Adrenal gland (tissue), 5 donors: ENCODE data around the gene NLRP7.
"Not testable (repeated sequence)": the region's sequence is repeated elsewhere in the genome, so short reads cannot be mapped to it uniquely, and the experiment has no call there.

ENCODE experiments used
- POLR2A ChIP-seq, 2 donors: fragments of 450-650 bp; IDR thresholded peaks; one replicate each; pipeline ENCODE4 v1.6.1; 2017; ENCODE audit warnings: antibody characterized with exemption in 2 of 2, mild to moderate bottlenecking in 2 of 2, moderate library complexity in 1 of 2
- TF ChIP-seq, protein P1 (sequence below), 6 experiments: fragments of 450-650 bp in 4 of 6; fragments of 200-600 bp in 2 of 6; sonication (generic) in 1 of 6; IDR thresholded peaks; 1 replicate in 5 of 6; 2 replicates in 1 of 6; pipeline versions ENCODE4 v1.5.1 to v1.8.0; 2016 to 2021; ENCODE audit warnings: antibody characterized with exemption in 6 of 6, mild to moderate bottlenecking in 2 of 6, moderate library complexity in 1 of 6
- donor health status: DM: no; HTN: no; CAD: no.

DNA sequence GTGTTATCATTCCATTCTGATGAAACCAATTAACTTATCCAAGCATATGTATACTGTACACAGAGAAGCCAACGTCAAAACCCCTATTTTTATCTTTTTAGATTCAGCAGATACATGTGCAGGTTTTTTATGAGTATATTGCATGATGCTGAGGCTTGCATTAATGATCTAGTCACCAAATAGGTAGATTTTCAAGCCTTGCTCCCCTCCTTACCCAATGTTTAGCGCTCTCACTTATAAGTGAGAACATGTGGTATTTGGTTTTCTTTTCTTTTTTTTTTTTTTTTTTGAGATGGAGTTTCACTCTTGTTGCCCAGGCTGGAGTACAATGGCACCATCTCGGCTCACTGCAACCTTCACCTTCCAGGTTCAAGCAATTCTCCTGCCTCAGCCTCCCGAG, 43.1 kb downstream of the NLRP7 start:
- not testable (repeated sequence) for TF ChIP-seq POLR2A (IDR thresholded peaks at IDR 0.05)
- TF ChIP-seq, protein P1, sequence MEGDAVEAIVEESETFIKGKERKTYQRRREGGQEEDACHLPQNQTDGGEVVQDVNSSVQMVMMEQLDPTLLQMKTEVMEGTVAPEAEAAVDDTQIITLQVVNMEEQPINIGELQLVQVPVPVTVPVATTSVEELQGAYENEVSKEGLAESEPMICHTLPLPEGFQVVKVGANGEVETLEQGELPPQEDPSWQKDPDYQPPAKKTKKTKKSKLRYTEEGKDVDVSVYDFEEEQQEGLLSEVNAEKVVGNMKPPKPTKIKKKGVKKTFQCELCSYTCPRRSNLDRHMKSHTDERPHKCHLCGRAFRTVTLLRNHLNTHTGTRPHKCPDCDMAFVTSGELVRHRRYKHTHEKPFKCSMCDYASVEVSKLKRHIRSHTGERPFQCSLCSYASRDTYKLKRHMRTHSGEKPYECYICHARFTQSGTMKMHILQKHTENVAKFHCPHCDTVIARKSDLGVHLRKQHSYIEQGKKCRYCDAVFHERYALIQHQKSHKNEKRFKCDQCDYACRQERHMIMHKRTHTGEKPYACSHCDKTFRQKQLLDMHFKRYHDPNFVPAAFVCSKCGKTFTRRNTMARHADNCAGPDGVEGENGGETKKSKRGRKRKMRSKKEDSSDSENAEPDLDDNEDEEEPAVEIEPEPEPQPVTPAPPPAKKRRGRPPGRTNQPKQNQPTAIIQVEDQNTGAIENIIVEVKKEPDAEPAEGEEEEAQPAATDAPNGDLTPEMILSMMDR (IDR thresholded peaks at IDR 0.05) = not testable (repeated sequence)
